Epidermal melanocyte (primary cell): Measurements from ENCODE around the gene MCOLN1.
A peak's percentile ranks its signal among the peaks of the same experiment; 100 is the strongest.
"Not testable (repeated sequence)": the region's sequence is repeated elsewhere in the genome, so short reads cannot be mapped to it uniquely, and the experiment has no call there.

Experiments used
- DNase-seq: peaks from one replicate; pipeline ENCODE4 v3.0.0; 2011; ENCODE audit warnings: low spot score; ENCODE audit not compliant: insufficient read length

Gene MCOLN1

DNA sequence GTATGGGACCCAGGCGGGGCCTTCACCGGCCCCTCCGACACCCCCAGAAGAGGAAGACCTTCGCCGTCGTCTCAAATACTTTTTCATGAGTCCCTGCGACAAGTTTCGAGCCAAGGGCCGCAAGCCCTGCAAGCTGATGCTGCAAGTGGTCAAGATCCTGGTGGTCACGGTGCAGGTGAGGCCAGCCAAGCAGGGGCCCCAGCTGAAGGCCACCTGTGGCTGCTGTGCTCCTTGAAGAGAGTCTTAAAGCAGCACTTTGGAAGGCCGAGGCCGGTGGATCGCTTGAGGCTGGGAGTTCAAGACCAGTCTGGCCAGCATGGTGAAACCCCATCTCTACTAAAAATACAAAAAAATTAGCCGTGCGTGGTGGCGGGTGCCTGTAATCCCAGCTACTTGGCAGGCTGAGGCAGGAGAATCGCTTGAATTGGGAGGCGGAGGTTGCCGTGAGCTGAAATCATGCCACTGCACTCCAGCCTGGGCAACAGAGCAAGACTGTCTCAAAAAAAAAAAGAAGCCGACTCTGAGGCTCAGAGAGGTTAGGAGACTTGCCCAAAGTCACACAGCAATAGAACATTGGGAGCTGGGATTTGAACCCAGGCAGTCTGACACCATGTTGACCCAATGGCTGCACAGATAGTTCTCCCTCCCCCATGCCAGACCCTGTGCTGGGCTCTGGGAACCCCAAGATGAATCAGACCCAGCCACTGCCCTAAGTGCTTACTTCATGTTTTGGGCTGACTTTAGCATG is 2.7 kb downstream of the MCOLN1 start:
- no peak for DNase-seq

DNA sequence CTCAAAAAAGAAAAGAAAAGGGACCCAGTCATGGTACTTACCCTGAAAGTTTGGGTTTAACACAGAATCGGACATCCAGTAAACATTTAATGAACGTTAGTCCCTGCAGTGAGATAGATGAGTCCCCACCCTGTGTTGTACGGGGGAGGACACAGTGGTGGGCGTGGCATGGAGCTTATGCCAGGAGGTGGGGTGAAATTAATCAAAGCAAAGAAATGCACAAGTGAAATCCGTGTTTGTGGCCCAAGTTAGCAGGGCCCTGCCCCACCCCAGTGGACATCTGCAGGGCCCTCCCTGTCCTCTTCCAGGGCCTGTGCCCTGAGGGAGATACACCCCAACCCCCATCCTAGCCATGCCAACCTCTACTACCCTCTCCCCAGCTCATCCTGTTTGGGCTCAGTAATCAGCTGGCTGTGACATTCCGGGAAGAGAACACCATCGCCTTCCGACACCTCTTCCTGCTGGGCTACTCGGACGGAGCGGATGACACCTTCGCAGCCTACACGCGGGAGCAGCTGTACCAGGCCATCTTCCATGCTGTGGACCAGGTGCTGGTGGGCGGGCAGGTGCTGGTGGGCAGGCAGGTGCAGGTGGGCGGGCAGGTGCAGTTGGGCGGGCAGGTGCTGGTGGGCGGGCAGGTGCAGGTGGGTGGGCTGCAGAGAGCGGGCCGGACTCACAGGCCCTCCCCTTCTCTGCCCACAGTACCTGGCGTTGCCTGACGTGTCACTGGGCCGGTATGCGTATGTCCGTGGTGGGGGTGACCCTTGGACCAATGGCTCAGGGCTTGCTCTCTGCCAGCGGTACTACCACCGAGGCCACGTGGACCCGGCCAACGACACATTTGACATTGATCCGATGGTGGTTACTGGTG is 3.9 kb downstream of the MCOLN1 start:
- no peak for DNase-seq

DNA sequence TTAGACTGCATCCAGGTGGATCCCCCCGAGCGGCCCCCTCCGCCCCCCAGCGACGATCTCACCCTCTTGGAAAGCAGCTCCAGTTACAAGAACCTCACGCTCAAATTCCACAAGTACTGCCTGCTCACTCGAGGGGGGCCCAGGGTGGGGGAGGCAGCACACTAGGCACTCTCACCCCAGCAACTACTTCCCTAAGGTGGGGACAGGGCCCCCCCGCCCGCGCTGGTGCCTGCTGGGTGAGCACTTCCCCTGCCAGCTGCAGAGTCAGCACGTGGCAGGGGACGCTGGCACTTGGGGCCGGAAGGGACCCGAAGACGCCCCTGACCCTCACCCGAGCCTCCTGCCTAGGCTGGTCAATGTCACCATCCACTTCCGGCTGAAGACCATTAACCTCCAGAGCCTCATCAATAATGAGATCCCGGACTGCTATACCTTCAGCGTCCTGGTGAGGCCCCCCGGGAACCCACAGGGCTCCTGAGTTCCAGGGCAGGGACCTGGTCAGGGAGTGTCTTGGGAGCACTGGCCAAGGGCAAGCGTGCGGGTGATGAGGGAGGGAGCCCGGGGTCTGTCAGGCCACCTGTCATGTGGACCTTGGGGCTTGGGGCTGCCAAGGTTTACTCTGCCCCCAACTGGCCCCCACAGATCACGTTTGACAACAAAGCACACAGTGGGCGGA is 5.2 kb downstream of the MCOLN1 start:
- DNase-seq: no peak

- no peak for DNase-seq
Measured at GRCh38 chr19:7528192-7528519, 5.7 kb downstream of the MCOLN1 start.

DNA sequence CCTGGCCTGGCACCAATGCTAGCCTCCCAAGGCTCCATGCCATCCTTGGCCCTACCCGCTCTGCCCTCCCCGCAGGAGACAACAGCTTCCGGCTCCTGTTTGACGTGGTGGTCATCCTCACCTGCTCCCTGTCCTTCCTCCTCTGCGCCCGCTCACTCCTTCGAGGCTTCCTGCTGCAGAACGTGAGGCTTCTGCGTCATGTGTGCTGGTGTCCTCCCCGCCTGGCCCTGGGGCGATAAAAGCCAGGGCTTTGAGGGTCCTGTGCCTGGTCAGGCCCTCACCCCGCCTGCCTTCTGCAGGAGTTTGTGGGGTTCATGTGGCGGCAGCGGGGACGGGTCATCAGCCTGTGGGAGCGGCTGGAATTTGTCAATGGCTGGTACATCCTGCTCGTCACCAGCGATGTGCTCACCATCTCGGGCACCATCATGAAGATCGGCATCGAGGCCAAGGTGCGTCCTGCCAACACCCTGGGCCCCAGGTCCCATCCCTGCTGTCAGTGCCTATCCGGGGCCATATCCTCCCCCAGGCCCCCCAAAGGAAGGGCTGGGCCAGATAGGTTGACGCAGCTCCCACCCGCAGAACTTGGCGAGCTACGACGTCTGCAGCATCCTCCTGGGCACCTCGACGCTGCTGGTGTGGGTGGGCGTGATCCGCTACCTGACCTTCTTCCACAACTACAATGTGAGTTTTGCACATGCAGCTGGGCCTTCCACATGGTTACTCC is 6.3 kb downstream of the MCOLN1 start:
- no peak for DNase-seq

GRCh38 chr19:7529246-7529600 is 6.8 kb downstream of the MCOLN1 start:
- no peak for DNase-seq

- no peak for DNase-seq
Measured at GRCh38 chr19:7529610-7530490, 7.4 kb downstream of the MCOLN1 start.

GRCh38 chr19:7533281-7533885 is 11.0 kb downstream of the MCOLN1 start:
- peak; percentile 36 for DNase-seq

DNA sequence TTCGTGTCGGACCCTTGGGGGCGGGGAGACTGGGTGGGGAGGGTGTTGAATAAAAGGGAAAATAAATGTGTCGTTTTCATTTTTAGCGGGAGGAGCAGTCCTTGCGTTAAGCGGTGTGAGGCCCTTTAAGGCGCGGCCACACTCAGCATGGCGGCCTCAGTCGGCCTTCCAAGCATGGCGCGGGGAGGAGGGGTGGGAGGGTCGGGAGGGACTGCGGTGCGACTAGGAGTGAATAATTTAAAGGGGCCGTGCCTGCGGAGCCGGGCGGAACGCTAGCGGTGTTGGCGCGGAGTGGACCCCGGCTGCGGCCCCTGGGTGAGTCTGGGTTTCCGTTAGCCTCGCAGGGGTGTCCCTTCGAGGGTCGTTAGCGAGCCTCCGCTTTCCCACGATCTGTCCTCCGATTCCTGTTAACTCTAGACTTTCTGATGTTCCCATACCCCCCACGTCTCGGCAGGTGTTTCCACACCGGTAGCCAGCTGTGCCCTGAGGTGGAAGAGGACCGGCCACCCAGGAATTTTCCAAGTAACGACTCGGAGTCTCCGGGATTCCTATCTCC is 11.6 kb downstream of the MCOLN1 start:
- DNase-seq: peak; percentile 97

DNA sequence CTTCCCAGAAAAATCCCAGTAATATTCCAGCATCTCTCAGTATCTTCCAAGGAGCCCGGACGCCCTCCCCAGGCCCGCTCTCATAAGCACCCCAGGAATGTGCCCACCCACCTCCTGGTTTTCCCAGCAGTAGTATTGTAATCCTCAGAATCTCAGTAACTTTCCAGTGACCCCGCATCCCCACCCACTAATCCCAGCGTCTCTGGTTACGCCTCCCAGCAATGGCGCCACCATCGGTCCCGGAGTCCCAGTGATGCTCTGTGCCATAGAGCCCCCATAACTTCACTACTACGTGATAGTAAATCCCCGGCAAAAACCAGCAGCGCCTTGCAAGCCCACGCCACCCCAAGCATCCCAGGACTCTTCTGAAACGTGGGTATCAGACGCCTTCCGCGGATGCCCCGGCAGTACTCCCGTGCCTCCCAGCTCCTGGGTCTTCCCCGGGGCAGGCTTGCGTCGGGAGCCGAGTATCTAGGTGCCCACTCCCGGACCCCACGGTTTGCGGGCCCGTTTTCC is 12.2 kb downstream of the MCOLN1 start:
- peak; percentile 89 for DNase-seq

GRCh38 chr19:7535047-7535997 is 12.9 kb downstream of the MCOLN1 start, which contains the start of gene PNPLA6:
PNPLA6 (plus strand) TSS chr19:7535717; CDS start chr19:7535789, 72 bp downstream.
- DNase-seq: peak; percentile 99

GRCh38 chr19:7535998-7536695 is 13.7 kb downstream of the MCOLN1 start:
- DNase-seq: no peak

DNA sequence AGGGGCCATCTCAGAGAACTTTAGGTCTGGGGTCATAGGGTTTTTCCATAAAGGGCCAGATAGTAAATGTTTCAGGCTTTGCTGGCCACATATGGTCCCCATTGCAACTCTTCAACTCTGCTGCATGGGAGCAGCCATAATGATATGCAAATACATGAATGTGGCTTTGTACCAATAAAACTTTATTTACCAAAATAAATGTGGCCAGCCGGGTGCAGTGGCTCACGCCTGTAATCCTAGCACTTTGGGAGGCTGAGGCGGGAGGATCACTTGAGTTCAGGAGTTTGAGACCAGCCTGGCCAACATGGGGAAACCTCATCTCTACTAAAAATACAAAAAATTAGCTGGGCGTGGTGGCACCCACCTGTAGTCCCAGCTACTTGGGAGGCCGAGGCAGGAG is 16.6 kb downstream of the MCOLN1 start:
- not testable (repeated sequence) for DNase-seq

- DNase-seq: no peak
Measured at GRCh38 chr19:7539827-7540425, 17.5 kb downstream of the MCOLN1 start.

DNA sequence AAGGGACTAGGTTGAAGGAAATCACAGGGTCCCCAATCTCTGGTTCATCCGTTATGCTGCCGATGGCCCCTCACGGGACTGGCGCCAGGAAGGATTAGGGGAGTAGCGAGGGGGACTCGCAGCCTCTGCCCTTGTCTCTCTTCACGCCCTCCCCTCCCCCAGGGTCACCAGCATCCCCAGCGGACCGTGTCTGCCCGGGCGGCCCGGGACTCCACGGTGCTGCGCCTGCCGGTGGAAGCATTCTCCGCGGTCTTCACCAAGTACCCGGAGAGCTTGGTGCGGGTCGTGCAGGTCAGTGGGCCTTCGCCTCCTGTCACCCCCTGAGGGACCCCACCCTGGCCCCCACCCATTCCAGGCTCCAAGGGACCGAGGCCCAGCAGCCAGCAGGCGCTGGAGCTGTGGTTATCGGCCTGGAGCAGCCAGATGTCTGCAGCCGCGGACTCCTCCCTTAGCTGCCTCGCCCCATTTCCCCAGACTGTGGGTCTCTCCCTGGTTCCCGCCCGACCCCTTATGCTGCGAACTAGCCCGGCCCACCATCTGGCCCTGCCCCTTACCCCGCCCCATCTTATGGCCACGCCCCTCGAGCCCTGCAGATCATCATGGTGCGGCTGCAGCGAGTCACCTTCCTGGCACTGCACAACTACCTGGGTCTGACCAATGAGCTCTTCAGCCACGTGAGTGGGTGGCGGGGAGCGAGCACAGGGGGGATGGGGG is 18.5 kb downstream of the MCOLN1 start:
- DNase-seq: no peak

DNA sequence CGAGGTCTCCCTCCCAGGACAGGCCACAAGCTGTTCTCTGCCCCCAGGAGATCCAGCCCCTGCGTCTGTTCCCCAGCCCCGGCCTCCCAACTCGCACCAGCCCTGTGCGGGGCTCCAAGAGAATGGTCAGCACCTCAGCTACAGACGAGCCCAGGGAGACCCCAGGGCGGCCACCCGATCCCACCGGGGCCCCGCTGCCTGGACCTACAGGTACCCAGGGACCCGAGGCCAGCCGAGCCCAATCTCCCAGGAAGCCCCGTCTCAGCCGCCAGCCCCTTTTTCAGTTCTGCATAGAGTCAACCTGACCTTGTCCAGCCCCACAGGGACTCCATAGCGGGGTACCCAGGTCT is 19.0 kb downstream of the MCOLN1 start:
- DNase-seq: no peak
